GM12892 (cell line): ENCODE results near the gene MLXIPL.

Source experiments
- POLR2A ChIP-seq: IDR thresholded peaks from 2 replicates; pipeline ENCODE4 v1.6.1; 2011; ENCODE audit warnings: low read depth, low read length, control low read depth
- POLR2AphosphoS5 ChIP-seq: IDR thresholded peaks from 2 replicates; pipeline ENCODE4 v1.6.1; 2011; ENCODE audit warnings: low read depth, low read length, control low read depth

- TF ChIP-seq POLR2A (no peak), POLR2AphosphoS5 (no peak)
Observed at GRCh38 chr7:73549176-73549575, 75.1 kb downstream of the MLXIPL start.
